Measurements from ENCODE around the gene HCRTR1. TPM values are rescaled to one million over a fixed set of nuclear protein-coding genes. Genes with fewer than 3 reads are reported as not detected.
A peak's percentile ranks its signal among the peaks of the same experiment; 100 is the strongest.

Gene HCRTR1
- total RNA-seq, 2 donors from 2014 or later: 0.43 TPM; not detected in 1

- H3K27ac ChIP-seq: peak overlapping the region; percentile 99
- H3K9me3 ChIP-seq: no peaks in the 10 kb centered on the region
- peak overlapping the region; percentile 86 to 99 for H3K4me3 ChIP-seq
- no peaks in the 10 kb centered on the region for H3K36me3 ChIP-seq
- no peaks in the 10 kb centered on the region for H3K27me3 ChIP-seq
- DNase-seq (ENCODE audit: low spot score): no peak
- peaks cover 0 to 61% of the 10 kb centered on the region in 2 donors for H3K4me1 ChIP-seq
- TF ChIP-seq CTCF (IDR thresholded peaks at IDR 0.05): no peak
Observed at GRCh38 chr1:31645274-31645568, 27.7 kb downstream of the HCRTR1 start.

GRCh38 chr1:31646259-31646960, 28.9 kb downstream of the HCRTR1 start:
- no peak for TF ChIP-seq CTCF (IDR thresholded peaks at IDR 0.05)
- Histone ChIP-seq H3K4me1 (peaks cover 0 to 61% of the 10 kb centered on the region in 2 donors), H3K4me3 (no peak overlapping the region), H3K36me3 (no peaks in the 10 kb centered on the region), H3K27me3 (no peaks in the 10 kb centered on the region), H3K27ac (no peak overlapping the region), H3K9me3 (no peaks in the 10 kb centered on the region)
- DNase-seq (ENCODE audit: low spot score): no peak

- peaks cover 0 to 55% of the 10 kb centered on the region in 2 donors for H3K4me1 ChIP-seq
Observed at GRCh38 chr1:31647106-31647505, 29.6 kb downstream of the HCRTR1 start.

GRCh38 chr1:31648190-31648589, 30.7 kb downstream of the HCRTR1 start:
- DNase-seq (ENCODE audit: low spot score): no peak
- Histone ChIP-seq H3K4me1 (peaks cover 0 to 45% of the 10 kb centered on the region in 2 donors), H3K4me3 (no peak overlapping the region), H3K9me3 (no peaks in the 10 kb centered on the region), H3K27ac (peak overlapping the region; percentile 48 to 51), H3K27me3 (no peaks in the 10 kb centered on the region), H3K36me3 (peaks cover 4% of the 10 kb centered on the region)
- no peak for TF ChIP-seq CTCF (IDR thresholded peaks at IDR 0.05)

More at GRCh38 chr1:31647106-31647505, 29.6 kb downstream of the HCRTR1 start:
- H3K9me3 ChIP-seq: no peaks in the 10 kb centered on the region
- no peaks in the 10 kb centered on the region for H3K36me3 ChIP-seq
- no peak for TF ChIP-seq CTCF (IDR thresholded peaks at IDR 0.05)
- DNase-seq (ENCODE audit: low spot score): no peak
- no peaks in the 10 kb centered on the region for H3K27me3 ChIP-seq
- H3K4me3 ChIP-seq: no peak overlapping the region
- H3K27ac ChIP-seq: no peak overlapping the region

GRCh38 chr1:31648641-31649357, 31.3 kb downstream of the HCRTR1 start:
- H3K27ac ChIP-seq: peak overlapping the region; percentile 48 to 51
- H3K4me1 ChIP-seq: peaks cover 0 to 39% of the 10 kb centered on the region in 2 donors
- no peak overlapping the region for H3K4me3 ChIP-seq
- no peak for DNase-seq (ENCODE audit: low spot score)
- no peaks in the 10 kb centered on the region for H3K27me3 ChIP-seq
- peaks cover 10% of the 10 kb centered on the region for H3K36me3 ChIP-seq
- TF ChIP-seq CTCF (IDR thresholded peaks at IDR 0.05): no peak
- H3K9me3 ChIP-seq: no peaks in the 10 kb centered on the region
